ENCODE measurements around the gene PAX5.

Gene PAX5

DNA sequence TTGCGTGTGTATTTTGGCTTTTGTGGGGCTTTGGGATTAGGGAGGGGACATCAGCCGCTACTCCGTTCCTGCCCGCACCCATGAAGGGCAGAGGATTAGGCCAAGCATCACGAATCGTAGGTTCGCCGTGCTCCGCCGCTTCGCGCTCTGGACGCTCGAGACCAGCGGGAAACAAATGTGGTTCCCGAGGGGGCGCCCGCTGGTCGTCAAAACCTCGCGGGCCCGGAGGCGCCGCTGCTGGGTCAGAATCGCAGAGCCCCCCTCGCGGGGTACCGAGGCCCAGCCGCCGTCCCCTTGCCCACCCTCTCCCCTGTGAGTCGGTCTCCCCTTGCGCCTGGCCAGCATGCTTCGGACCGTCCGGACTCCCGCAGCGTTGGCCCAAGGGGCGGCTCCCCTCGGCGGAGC, 2.3 kb upstream of the PAX5 start:
- in situ Hi-C loops (cut with MboI; ENCODE audit: low pct_unique_long_range_greater_than_20kb, low sequenced_read_pairs, unreplicated experiment): no loop called here
- TF ChIP-seq, protein P1, sequence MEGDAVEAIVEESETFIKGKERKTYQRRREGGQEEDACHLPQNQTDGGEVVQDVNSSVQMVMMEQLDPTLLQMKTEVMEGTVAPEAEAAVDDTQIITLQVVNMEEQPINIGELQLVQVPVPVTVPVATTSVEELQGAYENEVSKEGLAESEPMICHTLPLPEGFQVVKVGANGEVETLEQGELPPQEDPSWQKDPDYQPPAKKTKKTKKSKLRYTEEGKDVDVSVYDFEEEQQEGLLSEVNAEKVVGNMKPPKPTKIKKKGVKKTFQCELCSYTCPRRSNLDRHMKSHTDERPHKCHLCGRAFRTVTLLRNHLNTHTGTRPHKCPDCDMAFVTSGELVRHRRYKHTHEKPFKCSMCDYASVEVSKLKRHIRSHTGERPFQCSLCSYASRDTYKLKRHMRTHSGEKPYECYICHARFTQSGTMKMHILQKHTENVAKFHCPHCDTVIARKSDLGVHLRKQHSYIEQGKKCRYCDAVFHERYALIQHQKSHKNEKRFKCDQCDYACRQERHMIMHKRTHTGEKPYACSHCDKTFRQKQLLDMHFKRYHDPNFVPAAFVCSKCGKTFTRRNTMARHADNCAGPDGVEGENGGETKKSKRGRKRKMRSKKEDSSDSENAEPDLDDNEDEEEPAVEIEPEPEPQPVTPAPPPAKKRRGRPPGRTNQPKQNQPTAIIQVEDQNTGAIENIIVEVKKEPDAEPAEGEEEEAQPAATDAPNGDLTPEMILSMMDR (IDR thresholded peaks at IDR 0.05; ENCODE audit: extremely low read depth, insufficient read depth, missing control alignments): peak; percentile 34
- DNase-seq (ENCODE audit: low spot score): no peak

DNA sequence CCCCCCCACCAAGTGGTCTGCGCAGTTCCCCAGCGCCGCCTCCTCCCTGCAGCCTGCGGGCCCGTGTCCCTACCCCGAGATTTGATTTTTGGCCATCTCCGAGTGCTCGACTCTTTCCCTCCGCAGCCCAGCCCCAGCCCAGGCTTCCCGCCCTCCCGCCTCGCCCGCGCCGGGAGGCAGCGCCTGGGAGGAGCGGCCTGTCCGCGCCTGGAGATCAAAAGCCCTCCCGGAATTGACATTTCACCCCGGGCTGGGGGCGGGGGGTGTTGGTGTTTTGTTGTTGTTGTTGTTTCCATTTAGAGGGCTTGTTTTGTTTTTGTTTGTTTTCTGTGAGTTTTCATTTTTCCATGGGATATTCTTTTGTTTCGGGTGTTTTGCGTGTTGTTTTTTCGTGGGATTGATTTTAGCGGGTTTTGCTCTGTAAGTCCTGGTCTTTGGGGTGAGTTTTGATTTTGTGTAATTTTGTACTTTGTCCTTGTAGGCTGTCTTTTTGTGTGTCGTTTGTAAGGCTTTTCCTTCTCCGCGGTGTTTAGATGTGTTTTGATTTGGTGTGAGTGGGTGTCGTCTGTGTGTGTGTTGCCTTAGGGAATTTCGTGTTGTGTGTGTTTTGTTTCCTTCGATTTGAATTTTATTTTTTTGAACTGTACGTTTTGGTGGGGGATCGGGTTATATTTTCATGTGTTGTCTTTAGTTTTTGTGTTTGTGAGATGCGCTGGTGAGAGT, 1.7 kb upstream of the PAX5 start:
- TF ChIP-seq, protein P1 (IDR thresholded peaks at IDR 0.05; ENCODE audit: extremely low read depth, insufficient read depth, missing control alignments): no peak

DNA sequence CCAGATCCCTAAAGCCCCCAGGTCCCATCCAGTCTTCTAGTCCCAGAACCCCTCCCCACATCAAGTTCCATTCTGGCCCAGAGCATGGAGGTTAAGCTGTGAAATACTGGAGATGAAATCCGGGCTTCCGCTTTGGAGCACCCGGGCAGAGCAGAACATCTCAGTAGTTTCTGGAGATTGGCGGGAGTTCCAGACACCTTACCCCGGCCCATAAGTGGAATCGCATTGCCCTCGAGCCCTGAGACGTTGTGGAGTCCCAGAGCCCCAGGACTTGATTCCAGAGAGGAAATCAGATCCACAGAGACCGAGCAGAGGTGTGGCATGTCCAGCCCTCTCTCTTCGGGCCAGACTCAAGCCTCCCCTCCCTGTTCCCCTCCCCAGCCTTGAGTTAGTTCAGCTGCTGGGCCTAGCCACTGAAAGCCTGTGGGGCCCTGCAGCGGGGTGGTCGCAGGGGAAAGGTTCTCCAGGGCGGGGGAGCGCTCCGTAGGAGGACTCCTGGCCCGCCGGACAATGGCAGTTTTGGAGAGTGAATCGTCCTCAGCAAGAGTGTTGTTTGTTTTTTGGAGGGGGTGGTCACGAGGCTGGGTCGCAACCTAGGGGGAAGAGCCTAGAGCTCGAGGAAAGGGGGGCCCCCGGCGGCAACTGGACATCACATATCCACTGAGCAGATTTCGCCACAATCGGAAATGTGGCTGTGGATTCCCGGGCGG, 1.0 kb upstream of the PAX5 start:
- TF ChIP-seq, protein P1 (IDR thresholded peaks at IDR 0.05; ENCODE audit: extremely low read depth, insufficient read depth, missing control alignments): no peak
- in situ Hi-C loops (cut with MboI; ENCODE audit: low pct_unique_long_range_greater_than_20kb, low sequenced_read_pairs, unreplicated experiment): no loop called here
- peak; percentile 34 for DNase-seq (ENCODE audit: low spot score)

More for the DNA sequence above, 1.7 kb upstream of the PAX5 start:
- DNase-seq (ENCODE audit: low spot score): no peak
- in situ Hi-C loops (cut with MboI; ENCODE audit: low pct_unique_long_range_greater_than_20kb, low sequenced_read_pairs, unreplicated experiment): no loop called here

DNA sequence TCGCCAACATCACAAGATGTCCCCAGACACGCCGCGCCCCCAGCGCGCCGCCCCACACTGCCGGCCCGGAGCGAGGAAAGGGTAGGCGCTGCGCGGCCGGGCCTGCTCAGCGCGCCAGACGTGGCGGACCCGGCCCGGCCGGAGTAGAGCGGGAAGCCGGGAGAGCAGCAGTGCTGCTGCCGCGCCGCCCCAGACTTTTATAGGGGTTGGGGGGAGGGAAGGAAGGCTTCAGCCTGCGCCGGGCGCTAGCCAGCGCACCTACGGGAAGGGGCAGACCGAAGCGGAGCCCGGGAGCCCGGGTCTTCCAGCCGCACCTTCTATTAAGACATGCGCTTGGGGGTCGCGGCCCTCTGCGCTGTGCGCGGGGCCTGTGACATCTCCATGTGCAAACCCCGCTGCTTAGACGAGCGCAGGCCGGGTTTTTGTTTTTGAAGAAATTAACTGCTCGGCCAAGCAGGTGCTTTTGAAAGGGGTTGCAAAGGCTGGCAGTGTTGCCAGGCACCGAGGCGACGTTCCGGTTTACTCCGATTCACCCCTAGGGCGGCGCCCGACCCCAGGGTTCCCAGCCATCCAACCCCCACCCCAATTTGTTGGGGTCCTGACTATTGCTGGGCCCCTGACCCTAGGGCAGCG, 353 bp upstream of the PAX5 start:
- in situ Hi-C loops (cut with MboI; ENCODE audit: low pct_unique_long_range_greater_than_20kb, low sequenced_read_pairs, unreplicated experiment): no loop called here
- DNase-seq (ENCODE audit: low spot score): peak; percentile 81
- TF ChIP-seq, protein P1 (IDR thresholded peaks at IDR 0.05; ENCODE audit: extremely low read depth, insufficient read depth, missing control alignments): peak; percentile 76

DNA sequence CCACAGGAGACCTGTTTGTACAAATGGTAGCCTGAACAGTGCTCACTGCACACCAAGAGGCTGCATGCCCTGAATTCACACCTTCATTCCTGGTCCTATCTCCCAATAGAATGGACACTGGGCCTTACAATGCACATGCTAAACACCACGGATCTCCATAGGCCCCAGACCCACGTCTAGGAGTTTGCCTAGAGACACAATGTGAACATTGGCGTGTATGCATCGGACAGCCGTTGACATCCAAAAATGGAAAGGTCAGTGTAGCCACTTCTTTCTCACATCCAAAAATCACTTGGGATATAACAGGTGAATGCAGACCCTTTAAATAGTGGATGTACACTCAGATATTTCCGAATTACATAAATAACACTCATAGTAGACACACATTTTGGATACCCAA, 927 bp downstream of the PAX5 start:
- TF ChIP-seq, protein P1 (IDR thresholded peaks at IDR 0.05; ENCODE audit: extremely low read depth, insufficient read depth, missing control alignments): no peak
- DNase-seq (ENCODE audit: low spot score): peak; percentile 25
- in situ Hi-C loops (cut with MboI; ENCODE audit: low pct_unique_long_range_greater_than_20kb, low sequenced_read_pairs, unreplicated experiment): no loop called here

DNA sequence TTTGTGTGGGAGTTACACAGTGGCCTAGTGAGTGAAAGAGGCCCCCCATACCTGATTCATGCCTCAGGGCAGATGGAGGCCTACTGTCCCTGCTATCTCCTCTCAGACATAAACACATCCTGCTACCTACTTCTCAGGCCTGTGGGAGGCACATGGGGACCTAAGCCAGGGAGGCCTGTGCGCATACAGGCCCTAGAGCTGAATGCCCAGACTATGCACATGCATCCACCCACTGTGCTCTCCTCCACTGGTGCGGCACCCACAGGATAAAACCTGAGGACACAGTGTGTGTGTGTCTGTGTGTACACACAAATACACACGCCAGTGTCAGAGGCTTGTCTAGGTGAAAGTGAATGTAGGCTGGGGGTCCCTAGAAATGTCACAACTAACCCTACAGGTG, 1.4 kb downstream of the PAX5 start:
- in situ Hi-C loops (cut with MboI; ENCODE audit: low pct_unique_long_range_greater_than_20kb, low sequenced_read_pairs, unreplicated experiment): no loop called here
- TF ChIP-seq, protein P1 (IDR thresholded peaks at IDR 0.05; ENCODE audit: extremely low read depth, insufficient read depth, missing control alignments): peak; percentile 21
- peak; percentile 55 for DNase-seq (ENCODE audit: low spot score)

All from GM13977 (cell line).